T-helper 1 cell (primary cell): ENCODE results near the gene HTR3B.
"Not testable (repeated sequence)": the region's sequence is repeated elsewhere in the genome, so short reads cannot be mapped to it uniquely, and the experiment has no call there.

Experiments
- DNase-seq, 5 donors: peaks; one replicate each; pipeline ENCODE4 v3.0.0-alpha.2; 2012 to 2020

Gene HTR3B

DNA sequence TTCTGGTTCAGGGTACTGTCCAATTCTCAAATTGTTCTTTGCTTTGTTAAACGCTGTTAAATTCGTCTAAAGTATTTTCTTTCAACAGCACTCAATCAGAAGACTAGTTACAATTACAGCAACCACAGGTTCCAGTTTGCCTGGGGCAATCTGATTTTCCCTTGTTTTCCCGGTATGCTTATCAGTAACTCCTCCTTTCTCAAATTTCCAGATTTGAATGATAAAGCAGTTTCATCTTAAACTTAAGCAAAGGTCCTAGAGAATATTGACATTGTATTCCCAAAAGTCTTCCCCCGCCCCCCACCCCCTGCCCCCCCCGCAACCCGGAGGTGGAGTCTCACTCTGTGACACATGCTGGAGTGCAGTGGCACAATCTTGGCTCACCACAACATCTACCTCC lies 18.7 kb upstream of the HTR3B start:
- DNase-seq, result no peak

GRCh38 chr11:113888848-113889247 lies 15.7 kb upstream of the HTR3B start:
- no peak for DNase-seq

GRCh38 chr11:113894421-113894996 lies 10.1 kb upstream of the HTR3B start:
- no peak for DNase-seq

GRCh38 chr11:113895367-113896155 lies 9.0 kb upstream of the HTR3B start:
- no peak for DNase-seq

DNA sequence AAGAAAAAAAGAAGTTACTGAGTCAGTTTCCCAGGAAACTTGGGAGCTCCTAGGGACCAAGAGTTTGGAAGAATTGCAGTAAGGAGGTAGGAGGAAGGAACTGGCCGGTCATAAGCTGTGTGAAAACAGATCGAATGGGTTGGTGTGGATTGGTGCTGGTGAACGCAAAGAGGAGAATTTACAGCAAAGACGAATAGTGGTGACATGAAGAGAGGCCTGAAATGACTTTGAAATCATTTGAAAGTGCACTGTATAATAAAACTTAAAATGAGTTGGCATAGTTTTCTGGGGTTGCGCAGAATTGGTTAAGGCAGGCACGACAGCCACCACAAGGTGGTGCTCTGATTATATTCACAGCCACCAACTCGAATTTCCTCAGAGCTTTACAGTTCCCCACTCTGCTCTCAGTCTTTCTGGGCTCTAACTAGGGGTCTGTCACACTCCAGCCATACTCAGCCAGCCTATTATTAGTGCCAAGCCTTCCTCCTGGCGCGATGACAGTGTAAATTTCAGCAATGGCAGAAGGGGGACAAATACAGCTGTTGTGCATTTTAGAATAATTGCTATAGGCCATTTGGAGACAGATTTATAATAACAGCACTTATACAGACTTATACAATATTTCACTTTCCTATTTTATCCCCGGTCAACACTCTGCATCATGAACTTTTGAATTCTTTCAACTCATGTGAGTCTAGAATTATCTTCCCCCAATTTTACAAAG lies 8.3 kb upstream of the HTR3B start:
- peak in 3 of 5 donors; percentile 8 to 30 (median 22) for DNase-seq

- no peak for DNase-seq
Observed at GRCh38 chr11:113901141-113901540, 3.5 kb upstream of the HTR3B start.

DNA sequence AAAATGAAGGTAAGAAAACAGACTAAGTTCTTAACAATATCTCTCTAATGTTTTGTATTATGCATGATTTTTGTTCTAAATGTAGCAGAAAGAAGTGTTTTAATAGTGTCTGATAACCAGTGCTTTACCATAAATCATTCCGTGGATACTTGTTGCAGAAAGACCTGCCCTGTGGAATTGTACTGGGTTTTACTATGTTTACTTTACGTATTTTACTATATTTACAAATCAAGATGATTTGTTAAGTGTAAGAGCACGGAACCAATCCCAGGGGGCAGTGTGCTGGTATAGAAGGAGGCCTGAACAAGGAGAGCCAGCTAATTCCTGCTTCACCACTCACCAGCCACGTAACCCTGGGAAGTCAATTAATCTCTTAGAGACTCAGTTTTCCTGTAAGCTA lies 1.4 kb downstream of the HTR3B start:
- DNase-seq, result no peak

- no peak for DNase-seq
Observed at GRCh38 chr11:113906516-113906915, 1.9 kb downstream of the HTR3B start.

DNA sequence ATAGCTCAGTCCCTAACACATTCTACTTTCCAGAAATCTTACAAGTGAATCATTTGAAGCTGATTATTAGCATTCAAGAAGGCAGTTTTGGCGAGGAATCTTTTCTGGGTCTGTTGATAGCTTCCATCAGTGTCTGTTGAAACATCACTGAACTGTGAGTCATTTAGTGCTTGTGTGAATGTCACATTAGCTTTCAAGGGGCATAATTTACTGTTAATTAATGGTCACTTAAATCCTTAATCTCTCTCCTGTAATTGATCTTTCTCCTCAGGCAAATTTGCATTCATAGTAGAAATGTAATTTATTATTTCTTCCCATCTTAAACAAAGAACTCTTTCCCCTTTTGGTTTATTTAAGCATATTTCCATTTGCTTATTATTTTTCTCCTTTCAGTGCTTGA lies 2.6 kb downstream of the HTR3B start:
- no peak for DNase-seq

DNA sequence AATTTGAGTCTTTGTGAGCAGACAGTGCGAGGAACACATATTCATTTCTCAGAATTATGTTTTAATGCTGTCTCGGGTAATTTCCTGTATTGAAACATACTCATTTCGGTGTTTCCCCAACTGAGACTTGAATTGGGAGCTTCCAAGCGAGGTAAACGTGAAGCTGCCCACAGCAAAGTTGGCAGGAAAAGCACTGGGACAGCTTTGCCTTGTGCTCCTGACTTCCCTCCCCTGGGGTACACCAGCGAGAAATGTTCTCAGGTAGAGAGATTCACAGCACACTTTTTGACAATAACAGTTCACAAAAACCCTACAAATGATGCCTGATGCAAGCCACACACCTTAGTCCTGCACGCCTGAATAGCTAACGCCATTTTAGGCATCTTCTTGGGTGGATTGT lies 3.1 kb downstream of the HTR3B start:
- DNase-seq, result no peak

- no peak for DNase-seq
Observed at GRCh38 chr11:113908098-113908497, 3.5 kb downstream of the HTR3B start.

DNA sequence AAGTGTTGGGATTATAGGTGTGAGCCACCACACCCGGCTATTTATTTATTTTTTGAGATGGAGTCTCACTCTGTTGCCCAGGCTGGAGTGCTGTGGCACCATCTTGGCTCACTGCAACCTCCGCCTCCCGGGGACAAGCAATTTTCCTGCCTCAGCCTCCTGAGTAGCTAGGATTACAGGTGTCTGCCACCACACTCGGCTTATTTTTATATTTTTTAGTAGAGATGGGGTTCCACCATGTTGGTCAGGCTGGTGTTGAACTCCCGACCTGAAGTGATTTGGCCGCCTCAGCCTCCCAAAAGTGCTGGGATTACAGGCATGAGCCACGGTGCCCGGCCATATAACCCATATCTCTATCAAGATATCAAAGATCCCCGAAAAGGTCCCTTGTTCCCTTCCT lies 6.9 kb downstream of the HTR3B start:
- not testable (repeated sequence) for DNase-seq

- DNase-seq, result no peak
Observed at GRCh38 chr11:113923572-113923971, 19.0 kb downstream of the HTR3B start.

- DNase-seq, result no peak
Observed at GRCh38 chr11:113926273-113927197, 21.9 kb downstream of the HTR3B start.

DNA sequence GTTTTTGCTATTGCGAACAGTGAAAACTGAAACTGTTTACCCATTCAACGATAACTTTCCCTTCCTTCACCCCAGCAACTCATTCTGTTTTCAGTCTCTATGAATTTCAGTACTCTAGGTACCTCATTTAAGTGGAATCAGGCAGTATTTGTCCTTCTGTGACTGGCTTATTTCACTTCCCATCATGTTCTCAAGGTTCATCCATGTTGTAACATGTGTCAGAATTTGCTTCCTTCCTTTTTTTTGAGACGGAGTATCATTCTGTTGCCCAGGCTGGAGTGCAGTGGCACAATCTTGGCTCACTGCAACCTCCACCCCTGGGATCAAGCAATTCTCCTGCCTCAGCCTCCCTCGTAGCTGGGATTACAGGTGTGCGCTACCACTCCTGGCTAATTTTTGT lies 23.7 kb downstream of the HTR3B start:
- no peak for DNase-seq

DNA sequence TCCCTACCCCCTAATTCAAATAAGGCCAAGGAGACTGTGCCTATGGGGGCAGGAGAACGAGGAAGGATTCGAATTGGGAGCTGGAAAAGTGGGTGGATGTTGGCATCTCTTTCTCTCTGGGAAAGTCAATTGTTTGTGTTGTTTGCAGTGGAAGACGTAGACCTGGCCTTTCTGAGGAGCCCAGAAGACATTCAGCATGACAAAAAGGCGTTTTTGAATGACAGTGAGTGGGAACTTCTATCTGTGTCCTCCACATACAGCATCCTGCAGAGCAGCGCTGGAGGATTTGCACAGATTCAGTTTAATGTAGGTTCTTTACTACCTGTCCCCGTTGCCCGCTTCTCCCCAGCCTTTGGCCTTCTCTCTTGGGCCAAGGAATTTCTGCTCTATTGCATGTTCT lies 28.2 kb downstream of the HTR3B start:
- DNase-seq, result no peak

- not testable (repeated sequence) for DNase-seq
Observed at GRCh38 chr11:113934193-113934592, 29.6 kb downstream of the HTR3B start.

GRCh38 chr11:113934761-113935160 lies 30.2 kb downstream of the HTR3B start:
- DNase-seq, result no peak

GRCh38 chr11:113935858-113936257 lies 31.3 kb downstream of the HTR3B start:
- DNase-seq, result no peak

DNA sequence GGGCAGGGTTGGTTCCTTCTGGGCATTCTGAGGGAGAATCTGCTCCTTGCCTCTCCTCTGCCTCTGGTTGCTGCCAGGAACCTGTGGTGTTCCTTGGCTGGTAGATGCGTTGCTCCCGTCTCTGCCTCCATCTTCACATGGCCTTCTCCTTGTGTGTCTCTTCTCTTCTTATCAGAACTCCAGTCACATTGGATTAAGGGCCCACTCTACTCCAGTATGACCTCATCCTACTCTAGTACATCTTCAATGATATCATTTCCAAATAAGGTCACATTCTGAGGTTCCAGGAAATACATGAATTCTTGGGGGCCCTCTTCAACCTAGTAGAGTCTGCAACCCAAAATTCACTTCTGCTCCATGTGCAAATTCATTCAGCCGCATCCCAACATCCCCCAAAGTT lies 33.3 kb downstream of the HTR3B start:
- no peak for DNase-seq

- no peak for DNase-seq
Observed at GRCh38 chr11:113942256-113942655, 37.7 kb downstream of the HTR3B start.

DNA sequence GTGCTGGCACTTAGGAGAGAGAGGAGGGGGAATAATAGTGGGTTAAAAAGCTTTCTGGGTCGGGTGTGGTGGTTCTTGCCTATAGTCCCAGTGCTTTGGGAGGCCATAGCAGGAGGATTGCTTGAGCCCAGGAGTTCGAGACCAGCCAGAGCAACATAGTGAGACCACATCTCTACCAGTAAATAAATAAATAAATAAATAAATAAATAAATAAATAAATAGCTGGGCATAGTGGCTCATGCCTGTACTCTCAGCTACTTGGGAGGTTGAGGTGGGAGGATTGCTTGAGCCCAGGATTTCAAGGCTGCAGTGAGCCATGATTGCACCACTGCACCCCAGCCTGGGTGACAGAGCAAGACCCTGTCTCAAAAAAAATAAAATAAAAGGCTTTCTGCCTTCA lies 41.6 kb downstream of the HTR3B start:
- DNase-seq, result not testable (repeated sequence)

- no peak for DNase-seq
Observed at GRCh38 chr11:113947994-113948393, 43.4 kb downstream of the HTR3B start.
